HG03108 (cell line): ENCODE results near the gene CSNK1E.
"Not testable (repeated sequence)": the region's sequence is repeated elsewhere in the genome, so short reads cannot be mapped to it uniquely, and the experiment has no call there.

Experiments used
- ATAC-seq: cut with Tn5 transposase; IDR thresholded peaks from one replicate; pipeline ENCODE4 v1.9.1; 2021; ENCODE audit warnings: moderate library complexity; ENCODE audit not compliant: unreplicated experiment

Gene CSNK1E

GRCh38 chr22:38317122-38317994, at the start of gene CSNK1E:
Gene CSNK1E (minus strand): TSS chr22:38317433. CDS start chr22:38314157, 3,276 bp downstream.
- peak; percentile 35 for ATAC-seq

DNA sequence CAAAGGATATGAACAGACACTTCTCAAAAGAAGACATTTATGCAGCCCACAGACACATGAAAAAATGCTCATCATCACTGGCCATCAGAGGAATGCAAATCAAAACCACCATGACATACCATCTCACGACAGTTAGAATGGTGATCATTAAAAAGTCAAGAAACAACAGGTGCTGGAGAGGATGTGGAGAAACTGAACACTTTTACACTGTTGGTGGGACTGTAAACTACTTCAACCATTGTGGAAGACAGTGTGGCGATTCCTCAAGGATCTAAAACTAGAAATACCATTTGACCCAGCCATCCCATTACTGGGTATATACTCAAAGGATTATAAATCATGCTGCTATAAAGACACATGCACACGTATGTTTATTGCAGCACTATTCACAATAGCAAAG, 48.6 kb upstream of the CSNK1E start:
- not testable (repeated sequence) for ATAC-seq

DNA sequence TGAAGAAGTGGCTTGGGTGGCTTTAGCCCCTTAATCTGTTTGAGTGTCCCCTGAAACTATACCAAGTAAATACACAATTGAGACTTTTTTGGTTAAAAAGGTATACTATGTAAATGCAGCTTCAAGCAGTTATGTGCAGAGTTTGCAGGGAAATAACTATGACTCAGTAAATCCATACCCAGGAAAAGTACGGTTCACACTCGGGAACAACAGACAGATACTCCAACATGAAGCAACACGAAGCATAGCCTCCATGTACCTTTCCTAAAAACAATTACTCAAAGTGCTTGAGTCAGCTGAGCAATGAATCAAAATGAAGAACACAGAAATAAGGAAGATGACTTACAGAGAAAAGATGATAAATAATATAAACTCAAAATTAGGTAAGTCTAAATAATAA, 47.9 kb upstream of the CSNK1E start:
- not testable (repeated sequence) for ATAC-seq

DNA sequence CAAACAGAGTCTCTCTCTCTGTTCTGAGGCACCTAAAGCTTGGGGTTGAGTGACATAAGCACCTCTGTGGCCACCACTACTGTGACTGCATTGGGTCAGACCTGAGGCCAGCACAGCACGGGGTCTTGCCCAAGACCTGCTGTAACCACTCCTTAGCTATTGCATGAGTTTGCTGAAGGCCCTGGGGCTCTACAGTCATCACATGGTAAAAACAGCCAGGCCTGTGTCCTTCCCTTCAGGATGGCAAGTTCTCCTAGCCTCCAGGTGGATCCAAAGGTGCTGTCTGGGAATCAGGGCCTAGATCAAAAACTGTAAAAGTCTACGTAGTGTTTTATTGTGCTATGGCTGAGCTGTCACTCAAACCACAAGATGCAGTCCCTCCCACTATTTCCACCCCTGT, 43.3 kb upstream of the CSNK1E start:
- ATAC-seq: not testable (repeated sequence)

DNA sequence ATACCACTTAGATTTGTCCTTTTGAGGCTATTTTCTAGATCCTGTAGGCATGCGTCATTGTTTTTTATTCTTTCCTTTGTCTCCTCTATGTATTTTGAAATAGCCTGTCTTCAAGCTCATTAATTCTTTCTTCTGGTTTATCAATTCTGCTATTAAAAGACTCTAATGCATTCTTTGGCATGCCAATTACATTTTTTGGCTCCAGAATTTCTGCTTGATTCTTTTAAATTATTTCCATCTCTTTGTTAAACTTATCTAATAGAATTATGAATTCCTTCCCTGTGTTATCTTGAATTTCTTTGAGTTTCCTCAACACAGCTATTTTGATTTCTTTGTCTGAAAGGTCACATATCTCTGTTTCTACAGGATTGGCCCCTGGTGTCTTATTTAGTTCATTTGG, 42.6 kb upstream of the CSNK1E start:
- not testable (repeated sequence) for ATAC-seq

DNA sequence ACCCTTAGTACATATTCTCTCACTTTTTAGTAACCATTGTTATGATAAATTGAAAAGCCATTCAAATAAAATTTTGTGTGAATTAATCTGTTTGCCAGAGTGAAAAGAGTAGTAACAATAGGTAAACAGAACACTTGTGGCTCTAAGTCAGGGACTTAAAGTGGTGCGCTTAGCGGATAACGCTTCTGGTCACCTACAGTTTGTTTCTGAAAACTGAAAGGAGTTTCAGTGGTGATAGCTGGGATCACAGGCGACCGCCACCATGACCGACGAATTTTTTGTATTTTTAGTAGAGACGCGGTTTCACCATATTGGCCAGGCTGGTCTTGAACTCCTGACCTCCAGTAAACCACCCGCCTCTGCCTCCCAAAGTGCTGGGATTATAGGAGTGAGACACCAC, 40.7 kb upstream of the CSNK1E start:
- not testable (repeated sequence) for ATAC-seq

- no peak for ATAC-seq
These were observed 38.0 kb upstream of the CSNK1E start for GRCh38 chr22:38355275-38355674.

DNA sequence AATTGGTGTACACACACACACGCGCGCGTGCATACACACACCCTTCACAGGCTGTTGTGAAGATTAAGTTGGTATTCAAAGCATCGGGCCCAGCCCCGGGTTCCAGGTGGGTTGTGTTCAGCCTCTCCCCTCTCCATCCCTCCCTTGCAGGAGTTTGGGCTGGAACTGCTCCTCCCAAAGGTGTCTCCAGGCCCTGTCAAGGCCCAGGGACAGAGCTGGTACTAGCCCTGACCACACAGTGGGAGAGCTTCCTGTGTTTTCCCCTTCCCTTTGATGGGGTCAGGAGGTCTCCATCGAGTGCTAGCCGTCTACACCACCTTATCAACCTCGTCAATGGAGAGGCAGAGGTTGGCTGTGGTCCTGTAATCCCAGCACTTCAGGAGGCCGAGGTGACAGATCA, 36.5 kb upstream of the CSNK1E start:
- ATAC-seq: no peak

DNA sequence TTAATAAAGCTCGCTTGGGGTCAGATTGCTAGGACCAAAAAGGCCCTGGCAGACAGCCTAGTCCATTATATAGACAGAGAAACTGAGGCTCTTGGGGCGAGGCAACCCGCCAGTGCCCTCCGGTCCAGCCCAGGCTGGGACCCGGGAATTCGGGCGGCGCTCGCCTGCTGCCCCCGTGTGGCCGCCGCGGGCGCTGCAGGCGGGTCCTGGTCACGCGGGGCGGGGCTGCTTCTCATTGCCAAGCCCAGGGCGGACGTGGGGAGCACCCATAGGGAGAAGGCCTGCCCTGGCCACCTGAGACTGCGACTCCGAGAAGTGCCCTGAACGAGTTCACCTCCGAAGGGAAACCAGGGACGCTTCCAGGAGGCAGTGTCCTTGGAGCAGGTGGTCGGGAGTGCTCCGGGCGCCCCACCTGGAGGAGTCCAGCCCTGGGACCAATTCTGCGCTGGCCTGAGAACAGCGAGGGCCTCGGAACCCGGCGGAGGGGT, 36.0 kb upstream of the CSNK1E start:
- no peak for ATAC-seq

DNA sequence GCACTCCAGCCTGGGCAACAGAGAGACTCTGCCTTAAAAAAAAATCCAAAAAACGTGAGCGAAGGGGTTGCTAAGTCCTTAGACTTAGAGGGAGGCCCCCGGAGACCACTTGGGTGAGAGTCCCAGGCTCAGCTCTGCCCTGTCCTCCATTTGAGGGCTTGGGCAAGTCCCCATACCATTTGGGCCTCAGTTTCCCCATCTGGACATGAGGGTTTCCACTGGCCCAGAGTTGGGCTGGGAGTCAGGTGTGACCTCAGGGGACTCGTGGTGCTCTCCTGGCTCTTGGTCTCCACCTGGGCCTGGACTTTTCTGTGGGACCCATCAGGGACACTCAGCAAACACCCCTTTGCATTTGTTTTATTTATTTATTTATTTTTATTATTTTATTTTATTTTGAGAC, 35.2 kb upstream of the CSNK1E start:
- ATAC-seq: no peak

DNA sequence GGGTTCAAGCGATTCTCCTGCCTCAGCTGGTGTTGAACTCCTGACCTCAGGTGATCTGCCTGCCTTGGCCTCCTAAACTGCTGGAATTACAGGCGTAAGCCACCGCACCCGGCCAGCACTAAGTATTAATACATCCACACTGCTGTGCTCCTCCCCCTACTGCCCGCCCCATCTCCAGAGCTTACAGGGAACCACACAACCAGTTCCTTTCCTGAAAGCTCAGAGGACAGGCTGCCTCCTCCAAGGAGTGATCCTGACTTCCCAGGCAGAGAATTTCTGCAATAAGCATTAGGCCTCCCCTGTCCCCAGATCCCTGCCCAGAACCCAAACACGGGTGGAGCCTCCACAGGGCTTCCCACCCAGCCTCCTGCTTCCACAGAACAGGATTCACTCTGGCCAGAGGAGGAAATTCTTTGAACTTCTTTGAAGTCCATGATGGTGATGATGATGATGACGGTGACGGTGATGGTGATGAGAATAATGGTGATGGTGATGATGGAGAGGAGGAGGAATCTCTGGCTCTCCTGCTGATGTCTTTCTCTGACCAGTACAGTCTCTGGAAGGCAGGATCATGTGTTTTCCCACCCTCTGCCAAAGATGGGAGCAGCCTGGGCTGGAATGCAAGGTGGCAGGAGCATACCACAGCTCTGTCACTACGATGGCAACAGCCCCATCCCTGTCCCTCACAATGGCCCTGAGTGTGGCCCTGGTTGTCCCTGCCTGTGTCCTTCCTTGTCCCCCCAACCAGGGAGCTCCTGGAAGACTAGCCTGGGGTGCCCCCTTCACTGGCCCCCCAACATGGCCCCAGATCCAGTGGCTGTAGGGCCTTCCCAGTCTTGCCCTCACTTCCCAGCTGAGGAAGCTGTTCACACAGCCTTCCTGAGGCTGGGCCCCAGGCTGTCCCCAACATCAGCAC, 33.5 kb upstream of the CSNK1E start:
- ATAC-seq: no peak

GRCh38 chr22:38348751-38349496, 31.7 kb upstream of the CSNK1E start:
- no peak for ATAC-seq

DNA sequence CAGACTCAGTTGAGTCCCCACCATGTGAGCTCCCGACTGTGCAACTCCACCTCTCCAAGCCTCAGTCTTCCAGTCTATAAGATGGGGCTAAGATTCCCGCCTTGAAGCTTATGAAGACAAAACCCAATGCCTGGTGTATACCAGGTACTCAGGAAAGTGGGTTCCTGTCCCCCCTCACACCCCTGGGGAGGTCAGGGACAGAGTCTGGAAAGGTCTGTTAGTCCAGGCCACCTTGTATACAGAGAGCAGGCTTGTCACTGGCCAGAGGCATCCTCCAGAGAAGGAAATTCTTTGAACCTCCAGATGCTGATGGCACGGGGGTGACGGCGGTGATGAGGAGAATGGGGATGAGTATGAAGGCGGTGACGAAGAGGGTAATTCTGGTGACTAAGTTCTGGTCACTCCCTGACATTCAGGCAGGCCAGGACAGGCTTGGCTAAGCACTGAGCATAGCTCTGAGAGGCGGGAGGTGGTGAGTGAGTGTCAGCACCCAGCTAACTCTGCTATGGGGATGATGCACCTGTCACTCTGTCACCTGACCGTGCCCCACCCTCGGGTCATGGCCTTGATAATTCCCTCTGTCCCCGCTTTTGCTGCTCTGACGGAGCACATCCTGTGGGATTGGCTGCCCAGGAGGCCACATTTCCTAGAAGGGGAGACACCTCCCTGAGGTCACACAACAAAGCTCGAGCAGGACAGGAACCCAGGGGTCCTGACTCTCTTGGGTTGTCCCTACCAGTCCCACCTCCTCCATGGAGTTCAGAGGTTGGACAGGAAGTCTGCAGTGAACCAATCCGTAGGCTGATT, 30.9 kb upstream of the CSNK1E start:
- no peak for ATAC-seq

DNA sequence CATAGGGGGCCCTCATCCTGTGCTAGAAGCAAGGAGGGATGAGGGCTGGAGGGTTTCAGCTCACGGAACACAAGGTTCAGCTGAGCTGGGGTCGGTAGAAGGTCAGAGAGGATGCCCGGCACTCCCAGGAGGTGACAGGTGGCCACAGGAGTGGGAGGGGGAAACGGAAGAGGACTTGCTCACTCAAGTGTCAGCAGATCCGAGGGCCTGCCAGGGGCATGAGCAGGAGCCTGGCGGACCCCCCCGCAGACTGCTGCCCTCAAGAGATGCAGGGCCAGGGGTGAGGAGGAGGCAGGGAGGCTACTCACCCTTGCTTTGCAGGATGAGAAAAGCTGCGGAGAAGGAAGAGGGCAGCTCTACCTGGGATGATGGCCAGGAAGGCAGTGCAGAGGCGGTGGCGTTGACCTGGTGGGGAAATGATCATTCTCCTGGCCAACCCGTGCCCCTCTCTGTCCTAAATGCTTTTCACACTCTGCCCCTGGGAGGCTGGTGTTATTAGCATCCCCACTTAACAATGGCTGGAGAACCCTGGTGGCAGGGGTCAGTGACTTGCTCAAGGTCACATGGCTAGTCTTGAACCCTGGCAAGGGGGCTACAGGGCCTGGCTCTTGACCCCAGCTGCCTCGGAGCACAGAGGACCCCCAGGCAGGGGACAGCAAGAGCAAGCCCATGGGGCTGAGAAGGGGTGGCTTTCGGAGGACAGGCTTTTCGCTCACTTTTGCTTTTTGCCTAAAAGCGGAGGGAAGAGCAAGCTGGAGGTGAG, 30.1 kb upstream of the CSNK1E start:
- no peak for ATAC-seq

DNA sequence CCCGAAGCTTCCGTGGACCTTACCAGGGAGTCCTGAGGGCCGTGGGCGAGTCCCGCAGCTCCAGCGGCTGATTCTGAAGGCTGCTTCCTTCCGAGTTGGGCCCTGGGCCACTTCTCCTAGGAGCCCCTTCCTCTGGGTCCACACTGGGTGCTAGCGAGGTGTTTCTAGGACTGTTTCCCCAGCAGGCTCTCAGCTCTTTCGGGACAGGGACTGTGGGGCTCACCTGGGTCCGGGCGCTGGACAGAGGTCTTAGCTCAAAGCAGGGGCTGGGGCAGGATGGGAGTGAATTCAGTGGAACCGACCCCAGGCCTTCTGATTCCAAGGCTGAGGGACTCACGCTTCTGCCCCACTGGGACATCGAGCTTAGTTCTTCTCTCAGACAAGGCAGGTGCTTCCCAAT, 29.3 kb upstream of the CSNK1E start:
- ATAC-seq: no peak

GRCh38 chr22:38345782-38346181, 28.5 kb upstream of the CSNK1E start:
- ATAC-seq: no peak

DNA sequence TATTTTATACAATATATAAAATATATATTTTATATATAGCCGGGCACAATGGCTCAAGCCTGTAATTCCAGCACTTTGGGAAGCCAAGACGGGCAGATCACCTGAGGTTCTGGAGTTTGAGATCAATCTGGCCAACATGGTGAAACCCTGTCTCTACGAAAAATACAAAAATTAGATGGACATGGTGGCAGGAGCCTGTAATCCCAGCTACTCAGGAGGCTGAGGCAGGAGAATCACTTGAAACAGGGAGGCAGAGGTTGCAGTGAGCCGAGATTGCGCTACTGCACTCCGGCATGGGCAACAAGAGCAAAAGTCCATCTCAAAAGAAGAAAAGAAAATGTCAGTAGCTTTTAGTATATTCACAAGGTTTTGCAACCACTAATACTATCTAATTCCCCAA, 22.7 kb upstream of the CSNK1E start:
- ATAC-seq: not testable (repeated sequence)

DNA sequence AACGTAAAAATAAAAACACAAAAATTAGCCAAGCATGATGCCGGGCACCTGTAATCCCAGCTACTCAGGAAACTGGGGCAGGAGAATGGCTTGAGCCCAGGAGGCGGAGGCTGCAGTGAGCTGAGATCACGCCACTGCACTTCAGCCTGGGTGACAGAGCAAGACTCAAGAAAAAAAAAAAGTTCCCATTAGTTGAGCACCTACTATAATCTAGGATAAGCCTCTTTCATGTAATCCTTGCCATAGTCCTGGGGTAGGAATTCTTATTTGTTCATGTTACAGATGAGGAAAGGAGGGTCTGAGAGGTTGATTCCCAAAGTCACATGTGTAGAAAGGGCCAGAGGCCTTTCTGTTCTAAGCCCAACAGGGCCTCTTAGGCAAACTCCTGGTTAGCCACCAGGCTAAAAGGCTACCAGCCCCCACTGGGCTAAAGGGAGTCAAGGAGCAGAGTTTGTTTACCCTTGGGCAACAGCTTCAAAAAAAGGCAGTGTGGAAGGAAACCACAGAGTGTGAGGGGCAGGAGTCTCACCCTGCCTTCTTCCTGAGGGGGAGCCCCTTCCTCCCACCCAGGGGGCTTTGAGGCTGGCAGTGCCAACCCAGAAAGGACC, 21.6 kb upstream of the CSNK1E start:
- no peak for ATAC-seq

DNA sequence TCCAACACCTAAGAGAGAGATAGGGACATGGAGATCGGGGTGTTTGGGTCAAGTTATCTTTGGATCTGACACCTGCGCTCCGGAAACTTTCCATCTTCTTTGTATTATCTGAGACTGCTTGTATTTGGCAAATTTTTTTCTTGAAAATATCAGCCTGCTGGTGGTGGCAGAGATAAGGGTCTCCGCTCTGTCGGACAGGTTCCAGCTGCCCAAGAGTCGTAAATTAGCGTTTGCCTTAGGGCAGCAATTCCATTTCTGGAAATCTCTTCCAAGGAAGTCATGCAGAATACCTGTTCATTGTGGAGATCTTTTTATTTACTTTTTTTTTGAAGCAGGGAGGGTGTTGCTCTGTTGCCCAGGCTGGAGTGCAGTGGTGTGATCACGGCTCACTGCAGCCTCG, 19.5 kb upstream of the CSNK1E start:
- ATAC-seq: no peak
